Mesenchymal stem cell (in vitro differentiated cells and primary cell): ENCODE results near the gene CCDC51.

Experiments used
- DNase-seq: peaks from one replicate; pipeline ENCODE4 v3.0.0-alpha.2; 2013
- H2AFZ ChIP-seq: one replicate; pipeline ENCODE4 v1.6.1; 2013; ENCODE audit warnings: low read depth, mild to moderate bottlenecking, control low read depth, inconsistent platforms, low read length, moderate library complexity
- H2AK5ac ChIP-seq: 2 replicates; pipeline ENCODE4 v1.6.1; 2013; ENCODE audit warnings: low read length, moderate library complexity, mild to moderate bottlenecking, inconsistent platforms; ENCODE audit not compliant: severe bottlenecking
- H2BK120ac ChIP-seq: one replicate; pipeline ENCODE4 v1.6.1; 2013; ENCODE audit warnings: low read depth, mild to moderate bottlenecking, inconsistent platforms, low read length, moderate library complexity
- H2BK12ac ChIP-seq, 2 experiments: one replicate each; pipeline ENCODE4 v1.6.1; 2013; ENCODE audit warnings: inconsistent platforms in 2 of 2, low read length in 2 of 2, mild to moderate bottlenecking in 2 of 2, moderate library complexity in 2 of 2, control low read depth in 1 of 2
- H2BK15ac ChIP-seq: one replicate; pipeline ENCODE4 v1.6.1; 2013; ENCODE audit warnings: mild to moderate bottlenecking, low read depth, inconsistent platforms; ENCODE audit not compliant: poor library complexity, severe bottlenecking
- H2BK5ac ChIP-seq: 2 replicates; pipeline ENCODE4 v1.6.1; 2013; ENCODE audit warnings: low read depth, mild to moderate bottlenecking, low read length, control low read depth, inconsistent platforms; ENCODE audit not compliant: poor library complexity, severe bottlenecking
- H3K14ac ChIP-seq, 2 experiments: one replicate each; pipeline ENCODE4 v1.6.1; 2013; ENCODE audit warnings: inconsistent platforms in 2 of 2, low read length in 2 of 2, control low read depth in 1 of 2, mild to moderate bottlenecking in 1 of 2, moderate library complexity in 1 of 2
- H3K18ac ChIP-seq, 2 experiments: one replicate each; pipeline ENCODE4 v1.6.1; 2013; ENCODE audit warnings: inconsistent platforms in 2 of 2, low read length in 2 of 2, control low read depth in 1 of 2, low read depth in 1 of 2, mild to moderate bottlenecking in 1 of 2
- H3K23ac ChIP-seq, 2 experiments: one replicate each; pipeline ENCODE4 v1.6.1; 2013; ENCODE audit warnings: inconsistent platforms in 2 of 2, low read length in 2 of 2, mild to moderate bottlenecking in 2 of 2, moderate library complexity in 2 of 2, control low read depth in 1 of 2
- H3K27ac ChIP-seq: 2 replicates; pipeline ENCODE4 v1.5.1; 2013; ENCODE audit warnings: mild to moderate bottlenecking, moderate library complexity, low read length, control low read depth, inconsistent platforms; ENCODE audit not compliant: poor library complexity, severe bottlenecking
- H3K27me3 ChIP-seq, 2 experiments: 2 replicates each; pipeline versions ENCODE4 v1.6.1 to v1.7.0; 2013; ENCODE audit warnings: low read length in 2 of 2, mild to moderate bottlenecking in 2 of 2, moderate library complexity in 2 of 2, control low read depth in 1 of 2, inconsistent platforms in 1 of 2; ENCODE audit not compliant: control insufficient read depth in 1 of 2, insufficient read depth in 1 of 2
- H3K36me3 ChIP-seq, 2 experiments: 2 replicates each; pipeline versions ENCODE4 v1.6.1 to v1.7.0; 2013; ENCODE audit warnings: low read length in 2 of 2, control low read depth in 1 of 2, inconsistent platforms in 1 of 2, low read depth in 1 of 2, mild to moderate bottlenecking in 1 of 2; ENCODE audit not compliant: insufficient read depth in 2 of 2, control insufficient read depth in 1 of 2
- H3K4ac ChIP-seq, 2 experiments: one replicate each; pipeline ENCODE4 v1.6.1; 2013; ENCODE audit warnings: inconsistent platforms in 2 of 2, low read length in 2 of 2, mild to moderate bottlenecking in 2 of 2, moderate library complexity in 2 of 2, control low read depth in 1 of 2, low read depth in 1 of 2
- H3K4me1 ChIP-seq: 2 replicates; pipeline ENCODE4 v1.6.1; 2013; ENCODE audit warnings: low read depth, low read length, control low read depth; ENCODE audit not compliant: control insufficient read depth, insufficient read depth
- H3K4me2 ChIP-seq: 2 replicates; pipeline ENCODE4 v1.6.1; 2013; ENCODE audit warnings: low read length, mild to moderate bottlenecking, inconsistent platforms; ENCODE audit not compliant: poor library complexity, severe bottlenecking
- H3K4me3 ChIP-seq, 2 experiments: 2 replicates each; pipeline versions ENCODE4 v1.5.1 to v1.7.0; 2013; ENCODE audit warnings: low read length in 2 of 2, mild to moderate bottlenecking in 2 of 2, control low read depth in 1 of 2, low read depth in 1 of 2; ENCODE audit not compliant: insufficient read depth in 1 of 2
- H3K79me1 ChIP-seq: replicated peaks from 2 replicates; pipeline ENCODE4 v1.6.1; 2013; ENCODE audit warnings: mild to moderate bottlenecking, control low read depth, low read length, inconsistent platforms; ENCODE audit not compliant: poor library complexity, severe bottlenecking
- H3K9ac ChIP-seq: 2 replicates; pipeline ENCODE4 v1.7.0; 2013; ENCODE audit warnings: mild to moderate bottlenecking, low read length, moderate library complexity
- H3K9me3 ChIP-seq: 2 replicates; pipeline ENCODE4 v1.7.0; 2013; ENCODE audit warnings: mild to moderate bottlenecking, low read length; ENCODE audit not compliant: control insufficient read depth
- H4K8ac ChIP-seq: one replicate; pipeline ENCODE4 v1.6.1; 2013; ENCODE audit warnings: inconsistent platforms, mild to moderate bottlenecking, low read length, moderate library complexity
- H4K91ac ChIP-seq: one replicate; pipeline ENCODE4 v1.6.1; 2013; ENCODE audit warnings: mild to moderate bottlenecking, low read length, inconsistent platforms
- WGBS: methylation state at CpG from one replicate; pipeline ENCODE4 v1.1.7; 2013; ENCODE audit warnings: mixed read lengths; 5-methylcytosine and 5-hydroxymethylcytosine counted together

Gene CCDC51

GRCh38 chr3:48478626-48479555 is 39.0 kb upstream of the CCDC51 start:
- no peak overlapping the region for H2BK5ac ChIP-seq
- H3K4me3 ChIP-seq, result no peak overlapping the region
- H3K23ac ChIP-seq, result no peak overlapping the region
- DNase-seq, result no peak
- H4K91ac ChIP-seq, result no peak overlapping the region
- no peak overlapping the region for H4K8ac ChIP-seq
- peaks cover 9 to 37% of the 10 kb centered on the region in 2 experiments for H3K36me3 ChIP-seq
- H2AK5ac ChIP-seq, result no peak overlapping the region
- no peak overlapping the region for H3K14ac ChIP-seq
- no peak overlapping the region for H3K4me2 ChIP-seq
- peaks cover 4% of the 10 kb centered on the region for H3K79me1 ChIP-seq
- no peak overlapping the region for H2BK15ac ChIP-seq
- no peaks in the 10 kb centered on the region for H3K27me3 ChIP-seq
- WGBS, result 90% methylated on average over 19 of the region's 19 CpGs
- H3K27ac ChIP-seq, result no peak overlapping the region
- H3K9me3 ChIP-seq, result no peaks in the 10 kb centered on the region
- no peak overlapping the region for H2AFZ ChIP-seq
- H3K4ac ChIP-seq, result no peak overlapping the region
- H2BK12ac ChIP-seq, result no peak overlapping the region
- H3K4me1 ChIP-seq, result peaks cover 5% of the 10 kb centered on the region
- no peak overlapping the region for H3K18ac ChIP-seq
- H3K9ac ChIP-seq, result no peak overlapping the region
- H2BK120ac ChIP-seq, result no peak overlapping the region

- H3K14ac ChIP-seq, result no peak overlapping the region
- H3K9ac ChIP-seq, result no peak overlapping the region
- 94% methylated on average over 8 of the region's 9 CpGs for WGBS
- H3K27ac ChIP-seq, result no peak overlapping the region
- no peak for DNase-seq
- peaks cover 10% of the 10 kb centered on the region for H3K4me1 ChIP-seq
- no peak overlapping the region for H2AFZ ChIP-seq
- H3K4me2 ChIP-seq, result no peak overlapping the region
- no peak overlapping the region for H3K4me3 ChIP-seq
- H3K36me3 ChIP-seq, result peaks cover 9 to 37% of the 10 kb centered on the region in 2 experiments
- H2BK12ac ChIP-seq, result no peak overlapping the region
- no peak overlapping the region for H4K91ac ChIP-seq
- H3K27me3 ChIP-seq, result no peaks in the 10 kb centered on the region
- H3K9me3 ChIP-seq, result no peaks in the 10 kb centered on the region
- no peak overlapping the region for H3K18ac ChIP-seq
- H3K4ac ChIP-seq, result no peak overlapping the region
- no peak overlapping the region for H2BK120ac ChIP-seq
- peaks cover 4% of the 10 kb centered on the region for H3K79me1 ChIP-seq
- no peak overlapping the region for H2BK15ac ChIP-seq
- H2AK5ac ChIP-seq, result no peak overlapping the region
- no peak overlapping the region for H2BK5ac ChIP-seq
- H4K8ac ChIP-seq, result no peak overlapping the region
- no peak overlapping the region for H3K23ac ChIP-seq
Observed at GRCh38 chr3:48477959-48478520, 38.1 kb upstream of the CCDC51 start.

- Histone ChIP-seq H2BK5ac (no peak overlapping the region), H3K4me1 (peaks cover 13% of the 10 kb centered on the region), H3K4ac (no peak overlapping the region), H3K27me3 (no peaks in the 10 kb centered on the region), H3K27ac (no peak overlapping the region), H3K4me3 (no peak overlapping the region), H2BK12ac (no peak overlapping the region), H3K18ac (no peak overlapping the region), H3K4me2 (no peak overlapping the region), H2BK15ac (no peak overlapping the region), H3K79me1 (peaks cover 4% of the 10 kb centered on the region), H2BK120ac (no peak overlapping the region), H3K36me3 (peaks cover 9 to 37% of the 10 kb centered on the region in 2 experiments), H4K91ac (no peak overlapping the region), H2AFZ (no peak overlapping the region), H3K23ac (peak overlapping the region in 1 of 2 experiments; percentile 10), H2AK5ac (no peak overlapping the region), H3K14ac (no peak overlapping the region), H3K9me3 (no peaks in the 10 kb centered on the region), H3K9ac (no peak overlapping the region), H4K8ac (no peak overlapping the region)
- 94% methylated on average over 9 of the region's 9 CpGs for WGBS
- no peak for DNase-seq
Observed at GRCh38 chr3:48476426-48477053, 36.6 kb upstream of the CCDC51 start.

- no peak overlapping the region for H4K8ac ChIP-seq
- no peak overlapping the region for H3K27ac ChIP-seq
- H3K4me2 ChIP-seq, result no peak overlapping the region
- H2BK15ac ChIP-seq, result no peak overlapping the region
- H2AFZ ChIP-seq, result no peak overlapping the region
- H3K4me1 ChIP-seq, result peaks cover 18% of the 10 kb centered on the region
- peaks cover 4% of the 10 kb centered on the region for H3K79me1 ChIP-seq
- H3K23ac ChIP-seq, result no peak overlapping the region
- no peak overlapping the region for H2AK5ac ChIP-seq
- no peak overlapping the region for H3K9ac ChIP-seq
- no peak overlapping the region for H2BK120ac ChIP-seq
- no peaks in the 10 kb centered on the region for H3K27me3 ChIP-seq
- H2BK12ac ChIP-seq, result peak overlapping the region in 1 of 2 experiments; percentile 42
- no peak overlapping the region for H2BK5ac ChIP-seq
- no peak for DNase-seq
- no peak overlapping the region for H3K4ac ChIP-seq
- no peak overlapping the region for H3K4me3 ChIP-seq
- WGBS, result 81% methylated on average over 11 of the region's 11 CpGs
- H3K14ac ChIP-seq, result no peak overlapping the region
- no peaks in the 10 kb centered on the region for H3K9me3 ChIP-seq
- no peak overlapping the region for H4K91ac ChIP-seq
- H3K18ac ChIP-seq, result no peak overlapping the region
- H3K36me3 ChIP-seq, result peaks cover 12 to 41% of the 10 kb centered on the region in 2 experiments
Observed at GRCh38 chr3:48475188-48475587, 35.3 kb upstream of the CCDC51 start.
